Epidermal melanocyte (primary cell): ENCODE results near the gene ADGRG7.

Experiments
- DNase-seq: peaks from one replicate; pipeline ENCODE4 v3.0.0; 2011; ENCODE audit warnings: low spot score; ENCODE audit not compliant: insufficient read length

Gene ADGRG7

DNA sequence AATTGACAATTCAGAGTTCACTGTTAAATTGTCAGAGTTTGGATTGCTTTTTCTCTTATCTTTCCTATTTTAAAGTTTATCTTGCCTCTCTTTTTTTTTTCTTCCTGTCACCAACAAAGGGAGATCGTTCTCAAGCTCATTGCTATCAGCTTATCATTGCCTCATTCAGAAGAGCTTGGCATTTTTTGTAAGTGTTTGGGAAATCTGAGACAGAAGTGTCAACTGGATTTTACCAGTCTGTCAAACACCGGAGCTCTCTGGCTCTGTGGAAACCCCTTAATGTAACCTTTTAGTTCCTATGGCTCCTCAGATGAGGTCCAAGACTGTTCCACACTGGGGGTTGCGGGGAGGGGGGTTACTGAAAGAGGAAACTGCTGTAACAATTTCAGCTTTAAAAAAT is 89.3 kb downstream of the ADGRG7 start:
- no peak for DNase-seq

- no peak for DNase-seq
These were observed 91.3 kb downstream of the ADGRG7 start for GRCh38 chr3:100700708-100701107.

DNA sequence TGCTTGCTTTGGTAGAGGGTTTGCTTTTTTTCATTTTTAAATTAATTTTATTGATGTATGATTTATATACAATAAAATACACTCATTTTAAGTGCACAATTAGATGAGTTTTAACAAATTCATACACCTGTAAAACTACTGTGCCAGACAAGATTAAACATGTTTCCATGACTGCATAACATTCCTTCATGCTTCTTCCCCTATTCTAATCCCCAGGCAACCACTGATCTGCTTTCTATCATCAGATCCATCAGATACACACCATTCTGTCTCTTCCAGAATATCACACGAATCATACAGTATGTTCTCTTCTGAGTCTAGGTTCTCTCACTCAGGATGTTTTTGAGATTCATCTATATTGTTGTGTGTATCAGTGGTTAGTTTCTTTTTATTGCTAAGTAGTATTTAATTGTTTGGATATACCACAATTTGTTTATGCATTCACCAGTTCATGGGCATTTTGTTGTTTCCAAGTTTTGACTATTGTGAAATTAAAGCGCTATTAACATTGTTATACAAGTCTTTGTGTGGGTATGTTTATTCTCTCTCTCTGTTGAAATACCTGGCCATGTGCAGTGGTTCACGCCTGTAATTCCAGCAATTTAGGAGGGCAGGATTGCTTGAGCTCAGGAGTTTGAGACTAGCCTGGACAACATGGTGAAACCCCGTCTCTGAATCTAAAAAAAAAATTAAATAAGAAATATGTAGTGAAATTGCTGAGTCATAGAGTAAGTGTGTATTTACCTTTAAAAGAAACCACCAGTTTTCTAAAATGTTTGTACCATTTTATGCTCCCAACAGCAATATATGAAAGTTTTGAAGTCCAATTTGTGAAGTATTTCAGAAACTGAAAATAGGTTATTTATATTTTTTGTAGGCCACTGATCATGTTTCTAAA is 92.9 kb downstream of the ADGRG7 start:
- no peak for DNase-seq

DNA sequence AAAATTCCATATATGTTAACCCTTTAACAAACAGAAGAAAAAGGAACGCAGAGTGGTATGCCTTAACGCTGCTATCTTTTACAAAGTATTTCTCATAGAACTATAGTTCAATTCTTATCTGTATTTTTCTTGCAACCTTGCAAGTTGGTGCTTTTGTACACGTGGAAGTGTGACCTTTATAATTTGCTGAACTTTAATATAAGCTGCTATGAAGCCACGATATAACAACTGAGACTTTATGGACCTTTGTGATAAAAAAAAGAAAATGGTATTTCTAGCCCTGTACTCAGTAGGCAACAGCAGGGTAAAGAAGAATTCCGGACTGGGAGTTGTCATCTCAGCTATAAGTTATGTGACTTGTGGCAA is 93.6 kb downstream of the ADGRG7 start:
- DNase-seq = no peak

- DNase-seq = no peak
These were observed 94.5 kb downstream of the ADGRG7 start for GRCh38 chr3:100703865-100704264.

- DNase-seq = no peak
These were observed 97.0 kb downstream of the ADGRG7 start for GRCh38 chr3:100706365-100706764.

GRCh38 chr3:100708644-100708988 is 99.2 kb downstream of the ADGRG7 start:
- no peak for DNase-seq

GRCh38 chr3:100708989-100709841 is 99.8 kb downstream of the ADGRG7 start, which contains the start of gene TFG:
Gene TFG, plus strand, starts transcription at chr3:100709494. Its CDS starts 4,192 bp downstream, at chr3:100713686.
- peak; percentile 97 for DNase-seq

DNA sequence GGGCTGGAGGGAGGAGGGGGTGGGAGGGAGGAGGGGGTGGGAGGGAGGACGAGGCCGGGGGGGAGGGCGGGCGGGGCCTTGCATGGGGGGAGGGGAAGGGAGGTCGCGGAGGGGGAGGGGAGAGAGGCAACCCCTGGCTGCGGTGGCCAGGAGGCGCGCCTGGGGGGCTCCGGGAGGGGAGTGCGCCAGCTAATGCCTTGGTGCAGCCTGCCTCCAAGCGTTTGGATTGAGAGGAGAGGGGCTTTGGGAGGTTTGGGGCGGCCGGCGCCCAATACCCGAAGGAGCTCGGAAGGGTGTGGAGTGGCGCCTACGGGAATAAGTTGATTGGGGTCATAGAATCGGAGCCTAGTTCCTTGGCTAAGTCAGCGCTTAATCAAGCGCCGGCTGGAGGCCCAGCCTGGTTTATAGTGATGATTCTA is 100.5 kb downstream of the ADGRG7 start:
- no peak for DNase-seq

- peak; percentile 61 for DNase-seq
These were observed 101.0 kb downstream of the ADGRG7 start for GRCh38 chr3:100710261-100710968.

DNA sequence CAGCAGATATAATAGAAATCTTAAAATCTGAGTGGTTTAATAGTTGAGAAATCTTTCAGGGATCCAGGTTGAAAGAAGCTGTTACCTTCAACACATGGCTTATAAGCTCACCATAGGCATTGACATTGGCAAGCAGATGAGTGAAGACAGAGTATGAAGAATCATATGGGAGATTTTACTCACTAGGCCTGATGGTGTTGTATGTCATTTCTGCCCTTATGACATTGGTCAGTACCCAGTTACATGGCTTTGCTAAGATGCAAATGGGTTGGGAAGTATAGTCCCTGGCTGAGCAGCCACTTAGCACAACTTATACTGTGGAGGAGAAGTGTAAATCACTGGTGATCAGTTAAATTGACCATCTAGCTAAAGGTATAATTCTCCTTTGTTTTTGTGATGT is 105.8 kb downstream of the ADGRG7 start:
- DNase-seq = no peak

GRCh38 chr3:100717063-100717462 is 107.7 kb downstream of the ADGRG7 start:
- DNase-seq = no peak

- DNase-seq = no peak
These were observed 108.5 kb downstream of the ADGRG7 start for GRCh38 chr3:100717637-100718487.

DNA sequence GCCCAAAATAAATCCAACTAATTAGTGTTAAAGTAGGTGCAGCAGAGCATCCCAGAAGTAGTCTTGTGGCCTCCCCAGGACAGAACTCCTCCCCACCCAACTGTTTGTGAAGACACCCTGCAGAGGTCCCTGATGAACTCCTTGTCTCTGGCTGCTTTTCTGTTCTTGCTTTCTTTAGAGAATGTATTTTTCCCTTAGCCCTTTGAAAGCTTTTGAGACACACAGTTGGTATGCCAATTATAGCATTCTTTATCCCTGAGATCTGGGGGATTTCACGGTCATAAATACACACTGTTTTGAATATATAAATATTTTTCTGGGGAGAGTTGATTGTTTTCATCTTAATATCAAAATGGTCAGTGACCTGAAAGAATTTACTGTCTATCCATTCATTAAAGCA is 109.7 kb downstream of the ADGRG7 start:
- no peak for DNase-seq

GRCh38 chr3:100720426-100720825 is 111.0 kb downstream of the ADGRG7 start:
- DNase-seq = no peak

GRCh38 chr3:100725935-100726513 is 116.6 kb downstream of the ADGRG7 start:
- DNase-seq = no peak

- DNase-seq = no peak
These were observed 117.3 kb downstream of the ADGRG7 start for GRCh38 chr3:100726706-100727105.

DNA sequence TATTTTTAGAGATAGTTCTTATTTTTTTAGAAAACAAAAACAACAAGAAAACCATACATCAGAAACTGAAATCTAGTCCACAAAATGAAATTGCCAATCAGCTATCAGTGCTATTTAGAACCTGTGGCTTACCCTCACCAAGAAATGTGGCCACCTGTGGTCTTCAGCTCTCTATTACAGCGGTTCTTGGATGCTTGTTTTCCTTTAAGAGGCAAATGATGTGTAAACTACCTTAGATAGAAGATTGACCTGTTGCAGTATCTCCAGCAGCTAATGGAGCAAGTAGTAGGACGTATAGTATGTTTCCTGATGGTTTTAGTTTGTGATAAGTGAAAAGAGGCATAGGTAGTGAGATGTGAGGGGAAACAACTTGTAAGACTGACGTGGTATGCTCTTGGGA is 121.1 kb downstream of the ADGRG7 start:
- DNase-seq = no peak

DNA sequence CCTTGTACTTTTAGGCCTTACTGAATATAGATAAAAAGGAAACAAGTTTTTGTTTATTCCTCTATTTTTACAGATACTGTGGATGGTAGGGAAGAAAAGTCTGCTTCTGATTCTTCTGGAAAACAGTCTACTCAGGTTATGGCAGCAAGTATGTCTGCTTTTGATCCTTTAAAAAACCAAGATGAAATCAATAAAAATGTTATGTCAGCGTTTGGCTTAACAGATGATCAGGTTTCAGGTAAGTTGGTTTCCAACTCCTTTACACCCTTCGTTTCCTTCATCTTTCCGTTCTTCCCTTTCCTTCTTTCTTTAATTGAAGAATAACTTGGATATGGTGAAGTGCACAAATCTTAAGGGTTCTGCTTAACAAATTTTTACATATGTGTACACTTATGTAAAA is 123.0 kb downstream of the ADGRG7 start:
- no peak for DNase-seq

DNA sequence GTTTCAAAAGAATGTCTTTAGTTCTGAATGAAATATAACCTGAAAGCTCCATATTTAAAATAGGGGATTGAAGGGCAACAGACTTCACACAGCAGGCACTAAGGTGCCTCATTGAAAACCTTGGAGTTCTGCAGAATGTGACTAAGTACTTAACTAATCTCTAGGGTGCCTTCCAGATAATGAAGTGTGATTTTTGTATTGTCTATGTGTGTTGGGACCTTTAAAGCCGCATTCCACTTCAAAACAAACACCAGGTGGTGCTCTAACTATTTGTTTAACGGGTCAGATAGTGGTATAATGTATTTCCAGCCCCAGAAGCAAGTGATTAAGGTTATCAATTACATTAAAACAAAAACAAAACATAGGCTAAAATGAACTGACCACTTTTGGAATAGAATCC is 127.9 kb downstream of the ADGRG7 start:
- no peak for DNase-seq

DNA sequence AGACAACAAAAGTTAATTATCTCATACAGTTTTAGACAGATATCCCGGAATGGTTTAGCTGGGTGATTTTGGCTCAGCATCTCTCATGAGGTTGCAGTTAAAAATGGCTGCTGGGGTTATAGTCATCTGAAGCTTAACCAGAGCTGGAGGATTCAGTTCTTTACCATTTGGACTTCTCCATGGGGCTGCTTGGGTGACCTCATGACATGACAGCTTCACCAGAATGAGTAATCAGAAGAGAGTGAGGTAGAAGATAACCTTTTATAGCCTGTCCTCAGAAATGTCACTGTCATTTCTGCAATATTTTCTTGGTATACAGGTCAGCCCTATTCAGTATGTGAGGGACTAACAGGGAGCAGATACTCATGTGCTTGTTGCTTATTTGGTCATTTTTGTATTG is 130.8 kb downstream of the ADGRG7 start:
- DNase-seq = no peak
